A549 (cell line): Measurements from ENCODE around the gene LRRC8C. TPM values are rescaled to one million over a fixed set of nuclear protein-coding genes. Genes with fewer than 3 reads are reported as not detected.

ENCODE experiments used
- ATAC-seq, 2 experiments: fragments of 200-7000 bp in 1 of 2; fragments of >200 bp in 1 of 2; cut with Nextera tagmentation in 1 of 2; cut with Tn5 transposase in 1 of 2; 3 replicates each; pipeline versions ENCODE4 v1.8.0 to v1.9.1; 2018 to 2020; ENCODE audit warnings: mild to moderate bottlenecking in 1 of 2, moderate library complexity in 1 of 2
- CTCF ChIA-PET: fragments of 300-600 bp; sonication (Branson Sonifier 250); formaldehyde crosslinking; extraction: SDS; loops from one replicate; lab custom pipeline; 2021; ENCODE audit warnings: antibody characterized with exemption, inconsistent platforms; lab: Yijun Ruan, JAX
- POLR2A ChIA-PET: fragments of 350-600 bp; formaldehyde crosslinking; extraction: SDS; loops from one replicate; lab custom pipeline; 2021; ENCODE audit warnings: antibody characterized with exemption, inconsistent platforms; lab: Yijun Ruan, JAX
- DNase-seq, 2 experiments: peaks; one replicate each; pipeline versions ENCODE4 v3.0.0 to v3.0.0-alpha.2; 2011 to 2016; ENCODE audit warnings: low read depth in 1 of 2, low spot score in 1 of 2
- FAIRE-seq: peaks from 2 replicates; lab custom pipeline; 2011; peaks lifted over from hg19 to GRCh38; lab: Jason Lieb, UNC
- H3K27ac ChIP-seq, 2 experiments: fragments of >200 bp; sonication (Bioruptor Twin); formaldehyde crosslinking; 3 replicates each; pipeline ENCODE4 v1.5.1; 2016 to 2017
- H3K4me1 ChIP-seq: fragments of >200 bp; sonication (Bioruptor Twin); formaldehyde crosslinking; 3 replicates; pipeline ENCODE4 v1.6.1; 2016
- H3K4me2 ChIP-seq: fragments of >200 bp; sonication (Bioruptor Twin); formaldehyde crosslinking; 3 replicates; pipeline ENCODE4 v1.6.1; 2016
- H3K4me3 ChIP-seq: fragments of >200 bp; sonication (Bioruptor Twin); formaldehyde crosslinking; 3 replicates; pipeline ENCODE4 v1.5.1; 2016
- H3K9me3 ChIP-seq: fragments of >200 bp; sonication (Bioruptor Twin); formaldehyde crosslinking; 3 replicates; pipeline ENCODE4 v1.6.1; 2016
- ATOH8 ChIP-seq: fragments of 250-450 bp; sonication (Bioruptor Pico); IDR thresholded peaks from 2 replicates; pipeline ENCODE4 v1.5.0; 2020; ENCODE audit warnings: low read depth, mild to moderate bottlenecking, moderate library complexity
- BCL3 ChIP-seq: fragments of >200 bp; sonication (Bioruptor Twin); formaldehyde crosslinking; IDR thresholded peaks from 3 replicates; pipeline ENCODE4 v1.6.1; 2016
- CBX2 ChIP-seq: fragments of 200-600 bp; sonication (generic); IDR thresholded peaks from 2 replicates; pipeline ENCODE4 v1.6.1; 2016; ENCODE audit warnings: low read depth, mild to moderate bottlenecking, borderline replicate concordance
- CEBPB ChIP-seq, 2 experiments: fragments of >200 bp in 1 of 2; sonication (Bioruptor Twin) in 1 of 2; formaldehyde crosslinking in 1 of 2; IDR thresholded peaks; 2 replicates each; pipeline ENCODE4 v1.6.1; 2012 to 2016
- CHD2 ChIP-seq: fragments of 150-350 bp; IDR thresholded peaks from 2 replicates; pipeline ENCODE4 v1.6.1; 2014; ENCODE audit warnings: low read length; ENCODE audit not compliant: partially characterized antibody
- E2F6 ChIP-seq: IDR thresholded peaks from 2 replicates; pipeline ENCODE4 v1.6.1; 2012; ENCODE audit warnings: low read depth, borderline replicate concordance
- ESRRA ChIP-seq: fragments of 150-350 bp; IDR thresholded peaks from 2 replicates; pipeline ENCODE4 v1.6.1; 2014; ENCODE audit warnings: mild to moderate bottlenecking, low read length, borderline replicate concordance
- FOSL2 ChIP-seq, 2 experiments: fragments of 450-650 bp in 1 of 2; fragments of >200 bp in 1 of 2; sonication (Bioruptor Twin) in 1 of 2; formaldehyde crosslinking; IDR thresholded peaks; 2 replicates each; pipeline versions ENCODE4 v1.5.0 to v1.6.1; 2016 to 2020; ENCODE audit warnings: mild to moderate bottlenecking in 1 of 2, moderate library complexity in 1 of 2
- GATA3 ChIP-seq: IDR thresholded peaks from 2 replicates; pipeline ENCODE4 v1.6.1; 2012; ENCODE audit warnings: borderline replicate concordance
- HDAC2 ChIP-seq: fragments of 200-600 bp; sonication (generic); IDR thresholded peaks from 2 replicates; pipeline ENCODE4 v1.6.1; 2016
- HES2 ChIP-seq: fragments of >200 bp; sonication (Bioruptor Twin); formaldehyde crosslinking; IDR thresholded peaks from 2 replicates; pipeline ENCODE4 v1.6.1; 2016
- HOXB13 ChIP-seq: fragments of 250-450 bp; sonication (Bioruptor Pico); IDR thresholded peaks from 2 replicates; pipeline ENCODE4 v1.5.0; 2020; ENCODE audit warnings: low read depth, mild to moderate bottlenecking, moderate library complexity
- KDM1A ChIP-seq: fragments of 200-600 bp; sonication (generic); IDR thresholded peaks from 2 replicates; pipeline ENCODE4 v1.6.1; 2016; ENCODE audit warnings: low read depth, mild to moderate bottlenecking
- KDM5A ChIP-seq: fragments of 200-600 bp; sonication (generic); IDR thresholded peaks from 2 replicates; pipeline ENCODE4 v1.6.1; 2016; ENCODE audit warnings: antibody characterized with exemption, mild to moderate bottlenecking
- NPAS2 ChIP-seq: fragments of 250-450 bp; sonication (Bioruptor Pico); IDR thresholded peaks from 2 replicates; pipeline ENCODE4 v1.8.0; 2022; ENCODE audit warnings: mild to moderate bottlenecking, moderate library complexity, borderline replicate concordance
- RARB ChIP-seq: fragments of 250-450 bp; sonication (Bioruptor Pico); IDR thresholded peaks from 2 replicates; pipeline ENCODE4 v1.8.0; 2021; ENCODE audit warnings: mild to moderate bottlenecking, moderate library complexity
- RFX5 ChIP-seq: fragments of 450-650 bp; IDR thresholded peaks from 2 replicates; pipeline ENCODE4 v1.7.1; 2014; ENCODE audit warnings: antibody characterized with exemption, mild to moderate bottlenecking, moderate library complexity
- SMC3 ChIP-seq: fragments of >200 bp; sonication (Bioruptor Twin); formaldehyde crosslinking; IDR thresholded peaks from 3 replicates; pipeline ENCODE4 v1.6.1; 2018; ENCODE audit warnings: inconsistent platforms
- SREBF2 ChIP-seq: fragments of 450-650 bp; IDR thresholded peaks from 2 replicates; pipeline ENCODE4 v1.6.1; 2014; ENCODE audit warnings: mild to moderate bottlenecking, moderate library complexity
- TFCP2L1 ChIP-seq: fragments of 250-450 bp; sonication (Bioruptor Pico); IDR thresholded peaks from 2 replicates; pipeline ENCODE4 v1.5.0; 2021; ENCODE audit warnings: mild to moderate bottlenecking
- TP53 ChIP-seq: fragments of 250-450 bp; sonication (Bioruptor Pico); IDR thresholded peaks from 2 replicates; pipeline ENCODE4 v1.5.0; 2021; ENCODE audit warnings: mild to moderate bottlenecking, moderate library complexity
- ZFP36 ChIP-seq: fragments of 450-650 bp; IDR thresholded peaks from 2 replicates; pipeline ENCODE4 v1.6.1; 2014; ENCODE audit warnings: borderline replicate concordance; ENCODE audit not compliant: partially characterized antibody
- ZNF302 ChIP-seq: fragments of 250-450 bp; sonication (Bioruptor Pico); IDR thresholded peaks from 2 replicates; pipeline ENCODE4 v1.9.0; 2021; ENCODE audit warnings: inconsistent platforms, mild to moderate bottlenecking, moderate library complexity
- ZSCAN20 ChIP-seq: fragments of 250-450 bp; sonication (Bioruptor Pico); IDR thresholded peaks from 2 replicates; pipeline ENCODE4 v1.8.0; 2022; ENCODE audit warnings: mild to moderate bottlenecking, moderate library complexity
- WGBS: methylation state at CpG from one replicate; pipeline ENCODE4 v1.1.6; 2017; ENCODE audit errors: missing lambda C conversion rate; 5-methylcytosine and 5-hydroxymethylcytosine counted together
- polyA plus RNA-seq, 4 experiments: library from polyadenylated mRNA; depleted of rRNA in 3 of 4; stranded (reverse); fragments of >200 nt; fragmentation: RNase III in 1 of 4; extraction: RNeasy Plus Mini Kit Qiagen cat#74134 plus additional on column Dnase treatment in 1 of 4; gene quantifications; 2 replicates in 3 of 4; 3 replicates in 1 of 4; pipeline ENCODE4 v1.2.3, GENCODE V29; 2011 to 2017

LRRC8C gene
- polyA plus RNA-seq, 2 of the 4 experiments (the other 2 are of a cell fraction) = 6.3 to 15.9 TPM

- POLR2A ChIA-PET = no interaction called here
- Histone ChIP-seq H3K9me3 (no peaks in the 10 kb centered on the region), H3K4me3 (no peak overlapping the region), H3K27ac (no peak overlapping the region), H3K4me2 (no peak overlapping the region), H3K4me1 (no peaks in the 10 kb centered on the region)
- FAIRE-seq (no peak), ATAC-seq (no peak), DNase-seq (no peak)
- 98% methylated on average over 2 of the region's 2 CpGs for WGBS
- TF ChIP-seq ZNF302 = no peak
- TF ChIP-seq GATA3 = no peak
- TF ChIP-seq HES2 = no peak
- TF ChIP-seq CEBPB (IDR thresholded peaks at IDR 0.05) = no peak
- TF ChIP-seq ZFP36 = no peak
- no peak for TF ChIP-seq RFX5
- no peak for TF ChIP-seq KDM1A
- no peak for TF ChIP-seq HOXB13
- no peak for TF ChIP-seq KDM5A
- no peak for TF ChIP-seq TFCP2L1
- TF ChIP-seq E2F6 = no peak
- no peak for TF ChIP-seq ZSCAN20
- no peak for TF ChIP-seq HDAC2
- no peak for TF ChIP-seq ATOH8
- no peak for TF ChIP-seq SMC3
- no peak for TF ChIP-seq CBX2
- TF ChIP-seq NPAS2 (CRISPR knock-in tag) = no peak
- TF ChIP-seq CHD2 = no peak
- no peak for TF ChIP-seq RARB (CRISPR knock-in tag)
- no peak for TF ChIP-seq SREBF2
- CTCF ChIA-PET = interaction anchor here (0.9 to 4.0 kb wide), 8 partner anchors 9 to 160 kb away, joined by 3 to 23 read pairs (median 6); no protein-coding TSS in a partner anchor
Measured at GRCh38 chr1:89599332-89599630, 33.6 kb upstream of the LRRC8C start.

GRCh38 chr1:89600451-89601224, 32.3 kb upstream of the LRRC8C start:
- ChIA-PET POLR2A (no interaction called here), CTCF (interaction anchor here (0.9 to 4.0 kb wide), 3 partner anchors 16 to 162 kb away, joined by 3 to 23 read pairs (median 7); no protein-coding TSS in a partner anchor)
- H3K9me3 ChIP-seq = no peaks in the 10 kb centered on the region
- ATAC-seq = no peak
- no peak overlapping the region for H3K4me2 ChIP-seq
- H3K4me3 ChIP-seq = no peak overlapping the region
- no peaks in the 10 kb centered on the region for H3K4me1 ChIP-seq
- no peak for DNase-seq
- H3K27ac ChIP-seq = no peak overlapping the region
- FAIRE-seq = no peak
- 81% methylated on average over 3 of the region's 3 CpGs for WGBS
- TF ChIP-seq BCL3 = no peak
- TF ChIP-seq KDM5A = no peak
- no peak for TF ChIP-seq RARB (CRISPR knock-in tag)
- TF ChIP-seq SMC3 = no peak
- no peak for TF ChIP-seq ESRRA
- no peak for TF ChIP-seq FOSL2 (IDR thresholded peaks at IDR 0.05)
- no peak for TF ChIP-seq FOSL2 (CRISPR knock-in tag; IDR thresholded peaks at IDR 0.05)
- no peak for TF ChIP-seq TP53 (CRISPR knock-in tag)
- TF ChIP-seq, all 56 proteins: peak for 0
